ENCODE measurements around the gene HNRNPF.

- TF ChIP-seq EZH2phosphoT487 (IDR thresholded peaks at IDR 0.05; ENCODE audit: borderline replicate concordance, low read length) (no peak), CTCF (IDR thresholded peaks at IDR 0.05; ENCODE audit: low read depth, low read length, poor library complexity, severe bottlenecking) (no peak)
Observed at GRCh38 chr10:43343126-43343525, 65.9 kb downstream of the HNRNPF start.

Measured in DOHH2 (cell line).